HL-60/S4 (cell line): Measurements from ENCODE around the gene FGF11.

Experiments used
- in situ Hi-C: fragments of 300-500 bp; cut with MboI; formaldehyde crosslinking; loops from 2 replicates; pipeline ENCODE4 v1.14.3; 2022; ENCODE audit warnings: low sequenced_read_pairs

Gene FGF11

DNA sequence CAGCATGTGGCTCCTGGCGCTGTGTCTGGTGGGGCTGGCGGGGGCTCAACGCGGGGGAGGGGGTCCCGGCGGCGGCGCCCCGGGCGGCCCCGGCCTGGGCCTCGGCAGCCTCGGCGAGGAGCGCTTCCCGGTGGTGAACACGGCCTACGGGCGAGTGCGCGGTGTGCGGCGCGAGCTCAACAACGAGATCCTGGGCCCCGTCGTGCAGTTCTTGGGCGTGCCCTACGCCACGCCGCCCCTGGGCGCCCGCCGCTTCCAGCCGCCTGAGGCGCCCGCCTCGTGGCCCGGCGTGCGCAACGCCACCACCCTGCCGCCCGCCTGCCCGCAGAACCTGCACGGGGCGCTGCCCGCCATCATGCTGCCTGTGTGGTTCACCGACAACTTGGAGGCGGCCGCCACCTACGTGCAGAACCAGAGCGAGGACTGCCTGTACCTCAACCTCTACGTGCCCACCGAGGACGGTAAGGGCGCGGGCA, 31.0 kb upstream of the FGF11 start:
- in situ Hi-C loops = no loop called here

DNA sequence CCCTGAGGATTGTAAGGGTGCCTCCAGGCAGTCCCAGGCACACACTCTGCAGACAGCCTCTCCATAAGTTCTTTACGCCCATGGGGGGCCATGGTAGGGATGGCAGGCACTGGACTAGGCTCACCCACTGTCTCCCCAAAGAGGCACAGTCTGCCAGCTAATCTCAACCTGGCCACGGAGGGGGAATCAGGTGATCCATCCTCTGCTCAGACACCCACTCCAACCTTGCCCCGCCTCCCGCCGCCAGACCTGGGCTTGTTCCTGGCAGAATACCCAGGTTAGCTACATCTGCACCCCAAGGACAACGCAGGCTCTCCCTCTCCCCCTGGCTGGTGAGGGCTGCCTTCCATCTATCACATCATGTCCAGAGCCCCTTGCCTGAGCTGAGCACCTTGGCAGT, 30.4 kb upstream of the FGF11 start:
- in situ Hi-C loops = no loop called here

DNA sequence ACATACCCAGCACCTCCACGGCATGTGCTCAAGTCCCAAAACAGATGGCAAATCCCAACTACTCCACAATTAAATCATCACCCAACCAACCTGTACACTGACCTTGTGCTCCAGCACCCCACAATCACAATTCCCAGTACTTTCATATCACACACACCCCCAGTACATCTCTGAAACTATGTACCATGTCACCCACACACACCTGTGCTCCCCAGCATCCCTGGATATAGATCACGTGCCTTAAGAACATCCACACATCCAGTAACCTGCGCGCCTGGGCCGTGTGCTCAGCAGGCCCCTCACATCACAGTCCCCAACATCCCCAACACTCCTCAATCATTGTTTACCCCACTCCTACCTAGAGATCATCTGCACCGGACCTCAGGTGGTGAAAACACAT, 29.6 kb upstream of the FGF11 start:
- in situ Hi-C loops = no loop called here

DNA sequence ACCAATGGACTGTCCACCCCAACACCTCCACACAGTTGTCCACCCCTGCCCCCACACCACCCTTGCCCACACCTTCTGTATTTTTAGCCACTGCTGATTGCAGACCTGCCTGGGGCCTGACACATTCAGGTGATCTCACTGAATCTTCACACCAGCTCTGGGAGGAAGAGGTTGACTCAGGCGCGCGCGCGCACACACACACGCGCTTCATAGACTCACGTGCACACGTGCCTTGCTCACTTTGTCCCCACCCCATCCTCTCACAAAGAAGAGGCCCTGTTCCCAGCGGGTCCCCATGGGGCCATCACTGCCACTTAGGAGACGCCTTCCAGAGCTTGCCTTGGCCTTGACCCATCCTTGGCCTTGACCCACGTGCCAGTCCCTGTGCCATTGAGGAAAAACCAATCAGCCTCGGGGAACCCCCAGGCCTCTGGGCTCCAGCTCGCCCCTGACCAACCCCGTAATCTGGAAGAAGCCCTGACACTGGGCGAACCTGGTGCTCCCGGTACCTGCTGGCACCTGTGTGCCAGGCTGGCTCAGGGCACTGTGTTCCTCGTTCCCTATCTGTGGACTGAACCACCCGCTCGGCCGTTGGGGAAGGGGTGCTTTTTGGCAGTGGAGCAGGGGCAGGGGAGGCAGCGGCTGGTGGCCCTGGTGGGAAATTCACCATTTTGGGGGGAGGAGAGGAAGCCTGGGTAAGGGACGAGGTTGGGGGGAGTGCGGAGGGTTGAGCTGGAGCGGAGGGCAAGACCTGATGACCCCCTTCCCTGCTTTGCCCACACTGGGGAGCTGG, 28.5 kb upstream of the FGF11 start:
- in situ Hi-C loops = no loop called here

DNA sequence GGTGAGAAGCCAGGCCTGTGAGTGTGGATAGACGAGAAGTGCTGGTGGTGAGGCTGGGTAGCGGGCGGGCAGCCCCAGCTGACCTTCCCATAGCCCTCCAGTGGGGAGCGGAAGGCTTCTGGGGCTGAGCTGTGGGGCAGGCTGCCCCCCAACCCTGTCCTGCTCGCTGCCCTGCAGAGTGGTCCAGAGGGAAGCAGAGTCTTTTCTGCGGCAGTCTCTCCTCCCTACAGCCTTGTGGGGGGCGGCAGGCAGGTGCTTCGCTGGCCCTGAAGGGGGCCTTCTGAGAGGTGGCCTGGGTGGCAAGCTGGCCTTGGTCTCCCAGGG, 27.9 kb upstream of the FGF11 start:
- in situ Hi-C loops = no loop called here

DNA sequence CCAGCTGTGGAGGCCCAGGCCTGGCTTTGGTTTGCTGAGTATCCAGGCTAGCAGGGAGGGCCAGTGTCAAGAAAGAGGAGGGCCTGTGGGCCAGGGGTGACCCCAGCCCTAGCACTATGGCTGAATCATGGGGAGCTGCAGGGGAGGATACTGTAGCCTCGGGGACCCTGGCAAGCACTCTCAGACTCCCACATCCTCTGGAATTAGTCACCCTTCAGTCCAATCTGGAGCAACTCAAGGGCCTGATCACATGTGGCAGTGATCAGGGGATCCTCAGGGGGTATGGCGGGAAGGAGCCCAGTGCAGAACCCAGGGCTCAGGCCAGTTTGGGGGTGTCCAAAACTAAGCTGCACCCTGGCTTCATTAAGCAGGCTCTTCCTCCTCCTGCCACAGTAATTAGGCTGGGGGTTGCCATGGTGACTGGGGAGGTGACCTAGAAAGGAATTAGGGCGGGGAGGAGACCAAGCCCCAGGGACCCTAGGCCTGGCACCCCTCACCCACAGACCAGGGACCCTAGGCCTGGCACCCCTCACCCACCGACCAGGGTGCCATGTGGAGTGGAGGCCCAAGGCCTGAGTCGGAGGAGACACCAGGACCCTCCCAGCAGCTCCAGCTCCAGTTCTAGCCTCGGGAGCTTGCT, 25.8 kb upstream of the FGF11 start:
- in situ Hi-C loops = no loop called here

DNA sequence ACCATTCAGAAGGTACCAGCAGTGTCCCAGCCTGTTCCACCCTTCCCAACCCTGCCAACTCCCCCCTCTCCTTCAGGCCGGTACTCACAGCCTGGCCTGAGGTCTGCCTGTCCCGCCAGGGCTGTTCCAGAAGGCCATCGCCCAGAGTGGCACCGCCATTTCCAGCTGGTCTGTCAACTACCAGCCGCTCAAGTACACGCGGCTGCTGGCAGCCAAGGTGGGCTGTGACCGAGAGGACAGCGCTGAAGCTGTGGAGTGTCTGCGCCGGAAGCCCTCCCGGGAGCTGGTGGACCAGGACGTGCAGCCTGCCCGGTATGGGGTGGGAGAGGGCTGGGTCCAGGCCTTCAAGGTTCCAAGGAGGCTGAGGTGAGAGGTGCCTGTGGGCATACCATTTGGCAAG, 24.5 kb upstream of the FGF11 start:
- in situ Hi-C loops = no loop called here

DNA sequence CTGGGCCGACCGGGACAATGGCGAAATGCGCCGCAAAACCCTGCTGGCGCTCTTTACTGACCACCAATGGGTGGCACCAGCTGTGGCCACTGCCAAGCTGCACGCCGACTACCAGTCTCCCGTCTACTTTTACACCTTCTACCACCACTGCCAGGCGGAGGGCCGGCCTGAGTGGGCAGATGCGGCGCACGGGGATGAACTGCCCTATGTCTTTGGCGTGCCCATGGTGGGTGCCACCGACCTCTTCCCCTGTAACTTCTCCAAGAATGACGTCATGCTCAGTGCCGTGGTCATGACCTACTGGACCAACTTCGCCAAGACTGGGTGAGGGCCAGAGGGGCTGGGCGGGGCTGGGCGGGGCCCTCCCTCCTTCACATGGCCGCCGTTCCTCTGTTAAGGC, 23.5 kb upstream of the FGF11 start:
- in situ Hi-C loops = no loop called here

DNA sequence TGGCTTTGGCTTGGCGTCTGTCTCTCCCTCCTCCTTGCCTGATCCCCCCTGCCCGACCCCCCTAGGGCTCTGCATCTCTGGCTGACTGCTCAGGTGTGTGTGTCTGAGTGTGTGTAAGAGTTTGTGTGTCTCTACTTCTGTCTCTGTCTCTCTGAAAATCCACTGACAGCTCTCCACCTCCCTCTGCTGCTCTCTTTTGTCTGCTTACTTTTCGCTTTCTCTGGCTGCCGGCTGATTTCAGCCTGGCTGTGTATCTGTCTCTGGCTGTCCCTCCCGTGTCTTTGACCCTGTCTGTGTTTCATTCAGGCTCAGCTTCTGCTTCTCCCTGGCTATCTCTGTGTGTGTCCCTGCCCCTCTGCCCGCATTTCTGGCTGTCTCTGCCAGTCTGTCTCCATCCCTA, 23.0 kb upstream of the FGF11 start:
- in situ Hi-C loops = no loop called here

DNA sequence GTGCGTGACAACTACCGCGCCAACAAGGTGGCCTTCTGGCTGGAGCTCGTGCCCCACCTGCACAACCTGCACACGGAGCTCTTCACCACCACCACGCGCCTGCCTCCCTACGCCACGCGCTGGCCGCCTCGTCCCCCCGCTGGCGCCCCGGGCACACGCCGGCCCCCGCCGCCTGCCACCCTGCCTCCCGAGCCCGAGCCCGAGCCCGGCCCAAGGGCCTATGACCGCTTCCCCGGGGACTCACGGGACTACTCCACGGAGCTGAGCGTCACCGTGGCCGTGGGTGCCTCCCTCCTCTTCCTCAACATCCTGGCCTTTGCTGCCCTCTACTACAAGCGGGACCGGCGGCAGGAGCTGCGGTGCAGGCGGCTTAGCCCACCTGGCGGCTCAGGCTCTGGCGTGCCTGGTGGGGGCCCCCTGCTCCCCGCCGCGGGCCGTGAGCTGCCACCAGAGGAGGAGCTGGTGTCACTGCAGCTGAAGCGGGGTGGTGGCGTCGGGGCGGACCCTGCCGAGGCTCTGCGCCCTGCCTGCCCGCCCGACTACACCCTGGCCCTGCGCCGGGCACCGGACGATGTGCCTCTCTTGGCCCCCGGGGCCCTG, 22.2 kb upstream of the FGF11 start:
- in situ Hi-C loops = no loop called here

DNA sequence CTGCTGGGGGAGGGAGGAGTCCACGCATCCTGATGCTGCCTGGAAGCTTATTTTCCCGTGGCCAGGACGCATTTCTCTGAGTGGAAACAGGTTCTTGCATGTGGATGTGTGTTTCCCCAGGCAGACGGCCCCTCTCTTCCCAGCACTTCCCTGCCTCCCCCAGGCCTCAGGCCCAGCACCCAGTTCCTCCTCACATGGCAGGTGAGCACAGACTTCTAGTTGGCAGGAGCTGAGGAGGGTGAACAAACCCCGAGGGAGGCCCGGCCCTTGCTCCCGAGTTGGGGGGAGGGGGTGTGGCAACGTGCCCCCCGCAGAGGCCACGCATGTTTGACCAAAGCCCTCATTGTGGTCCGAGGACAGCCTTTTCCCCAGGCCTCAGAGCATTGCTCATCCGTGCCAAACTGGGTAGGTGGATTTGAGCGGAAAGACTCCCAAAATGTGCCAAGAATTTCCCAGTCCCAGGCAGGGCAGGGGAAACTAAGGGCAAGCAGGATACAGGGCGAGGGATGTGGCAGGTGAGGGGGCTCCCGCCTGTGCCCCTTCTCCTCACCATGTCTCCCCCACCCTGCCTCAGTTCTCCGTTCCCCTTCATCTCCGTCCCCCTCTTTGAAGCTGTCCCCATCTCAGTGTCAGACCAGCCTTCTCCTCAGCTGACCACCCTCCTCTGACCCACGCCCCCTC, 20.7 kb upstream of the FGF11 start:
- in situ Hi-C loops = no loop called here

DNA sequence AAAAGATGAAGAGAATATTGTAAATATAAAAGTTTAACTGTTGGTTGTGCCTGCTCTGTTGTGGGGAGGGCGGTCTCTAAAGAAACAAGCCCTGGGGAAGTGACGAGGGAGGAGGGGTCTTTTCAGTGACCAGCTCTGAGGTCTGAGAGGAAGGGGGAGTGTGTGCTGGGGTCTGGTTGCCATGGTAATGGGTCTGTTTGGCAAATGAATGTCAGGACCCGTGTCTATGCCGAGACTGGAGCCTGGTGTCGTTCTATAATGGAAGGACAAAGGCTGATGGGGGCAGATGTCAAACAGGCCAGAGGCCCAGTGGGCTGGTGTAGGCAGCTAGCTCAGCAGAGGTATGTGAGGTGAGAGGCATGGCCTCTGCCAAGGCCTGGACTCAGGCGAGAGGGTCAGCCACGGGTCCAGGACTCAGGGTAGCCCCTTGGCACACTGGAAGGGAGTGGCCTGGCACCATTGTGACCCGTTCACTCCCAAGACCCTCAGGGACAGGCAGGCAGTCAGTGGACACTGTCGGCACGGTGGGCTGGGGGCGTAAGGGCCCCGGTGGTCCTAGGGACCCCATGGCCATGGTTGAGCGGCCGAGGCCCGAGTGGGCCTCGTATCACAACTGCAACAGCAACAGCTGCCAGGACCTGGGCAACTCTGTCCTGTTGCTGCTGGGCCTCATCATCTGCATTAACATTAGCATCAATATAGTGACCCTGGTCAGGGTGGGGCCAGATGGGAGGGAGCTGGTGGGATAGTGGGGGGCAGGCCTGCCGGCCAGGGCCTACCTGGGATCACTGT, 19.3 kb upstream of the FGF11 start, which contains the start of gene SPEM1:
Gene SPEM1, plus strand, starts transcription at position 506 of the 792 bp plus-strand sequence. Its CDS starts 61 bp downstream, at position 567.
- in situ Hi-C loops = no loop called here

DNA sequence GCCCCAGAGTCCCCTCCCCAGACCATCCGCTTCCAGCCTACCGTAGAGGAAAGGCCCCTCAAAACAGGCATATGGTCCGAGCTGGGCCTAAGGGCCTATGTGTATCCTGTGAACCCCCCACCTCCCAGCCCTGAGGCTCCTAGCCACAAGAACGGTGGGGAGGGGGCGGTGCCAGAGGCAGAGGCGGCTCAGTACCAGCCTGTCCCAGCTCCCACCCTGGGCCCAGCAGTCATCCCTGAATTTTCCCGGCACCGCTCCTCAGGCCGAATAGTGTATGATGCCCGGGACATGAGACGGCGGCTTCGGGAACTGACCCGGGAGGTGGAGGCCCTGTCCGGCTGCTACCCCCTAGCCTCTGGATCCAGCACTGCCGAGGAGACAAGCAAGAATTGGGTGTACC, 18.1 kb upstream of the FGF11 start:
- in situ Hi-C loops = no loop called here

DNA sequence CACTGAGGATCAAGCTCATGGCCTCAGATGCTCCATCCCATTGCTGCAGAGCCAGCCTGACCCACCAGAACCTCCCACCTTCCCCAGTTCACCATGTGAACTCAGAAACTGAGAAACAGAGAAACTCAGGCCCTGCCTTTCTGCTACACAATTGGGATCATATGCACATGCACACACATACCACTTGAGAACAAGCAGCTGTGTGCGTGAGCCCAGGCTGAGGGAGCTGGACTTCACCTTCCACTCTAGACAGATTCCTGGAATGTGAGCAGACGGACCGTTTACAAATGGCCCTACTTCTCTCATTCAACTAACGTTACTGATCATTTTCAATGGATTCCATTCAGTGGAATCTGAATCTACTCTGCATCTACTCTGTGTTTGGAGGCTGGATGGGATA, 15.6 kb upstream of the FGF11 start:
- in situ Hi-C loops = no loop called here

DNA sequence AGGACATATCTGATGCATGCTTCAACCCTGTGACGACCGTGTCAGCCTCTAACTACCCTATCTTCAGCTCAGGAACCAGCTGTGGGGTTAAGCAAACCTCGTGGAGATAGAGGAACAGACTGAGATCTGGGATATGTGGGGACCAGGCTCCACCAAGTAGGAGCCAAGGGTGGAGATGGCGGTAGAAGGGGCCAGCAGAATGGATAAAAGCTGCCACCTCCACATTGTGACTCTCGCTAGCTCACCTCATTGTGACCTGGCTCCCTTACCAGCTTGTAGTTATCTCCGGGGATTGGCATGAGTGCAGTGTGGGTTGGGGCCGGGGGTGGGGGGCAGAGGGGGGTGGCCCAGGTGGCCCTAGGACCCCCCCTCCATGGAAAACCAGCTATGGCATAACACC, 14.0 kb upstream of the FGF11 start, which contains the start of gene SPEM2:
Gene SPEM2, plus strand, starts transcription at position 301 of the 400 bp plus-strand sequence. Its CDS starts 73 bp downstream, at position 374.
- in situ Hi-C loops = no loop called here

DNA sequence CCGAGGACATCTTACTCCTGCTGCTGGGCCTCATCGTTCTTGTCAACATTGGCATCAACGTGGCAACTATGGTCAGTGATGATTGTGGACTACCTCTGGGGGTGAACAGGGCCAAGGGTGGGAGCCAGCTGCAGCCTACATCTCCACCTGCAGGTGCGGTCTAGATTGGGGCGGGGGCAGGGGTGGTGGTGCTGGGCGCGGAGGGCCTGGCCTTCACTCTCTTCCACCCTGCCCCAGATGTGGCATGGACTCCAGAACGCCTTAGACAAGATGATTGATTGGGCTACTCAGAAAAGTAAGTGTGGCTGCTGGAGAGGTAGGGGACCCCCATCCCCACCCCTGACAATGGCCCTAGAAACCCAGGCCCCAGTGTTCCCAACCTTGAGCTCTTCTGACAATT, 13.6 kb upstream of the FGF11 start:
- in situ Hi-C loops = no loop called here

DNA sequence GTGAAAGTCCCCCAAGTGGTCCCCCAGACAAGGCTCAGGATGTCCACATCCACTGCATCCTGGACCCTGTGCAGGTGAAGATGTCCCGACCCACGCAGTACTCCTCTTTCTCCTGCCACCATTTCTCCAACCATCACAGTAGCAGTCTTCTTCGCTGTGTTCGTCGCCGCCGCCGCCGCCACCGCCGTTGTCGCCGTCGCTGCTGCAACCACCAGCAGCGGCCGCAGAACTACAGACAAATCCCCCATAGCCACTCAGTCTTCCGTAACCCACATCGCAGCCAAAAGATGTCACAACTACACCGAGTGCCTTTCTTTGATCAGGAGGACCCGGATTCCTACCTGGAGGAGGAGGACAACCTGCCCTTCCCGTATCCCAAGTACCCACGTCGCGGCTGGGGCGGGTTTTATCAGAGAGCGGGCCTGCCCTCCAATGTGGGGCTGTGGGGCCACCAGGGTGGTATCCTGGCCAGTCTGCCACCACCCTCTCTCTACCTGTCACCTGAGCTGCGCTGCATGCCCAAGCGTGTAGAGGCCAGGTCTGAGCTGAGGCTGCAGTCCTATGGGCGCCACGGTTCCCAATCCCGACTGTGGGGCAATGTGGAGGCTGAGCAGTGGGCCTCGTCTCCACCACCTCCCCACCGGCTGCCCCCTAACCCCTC, 13.0 kb upstream of the FGF11 start:
- in situ Hi-C loops = no loop called here

DNA sequence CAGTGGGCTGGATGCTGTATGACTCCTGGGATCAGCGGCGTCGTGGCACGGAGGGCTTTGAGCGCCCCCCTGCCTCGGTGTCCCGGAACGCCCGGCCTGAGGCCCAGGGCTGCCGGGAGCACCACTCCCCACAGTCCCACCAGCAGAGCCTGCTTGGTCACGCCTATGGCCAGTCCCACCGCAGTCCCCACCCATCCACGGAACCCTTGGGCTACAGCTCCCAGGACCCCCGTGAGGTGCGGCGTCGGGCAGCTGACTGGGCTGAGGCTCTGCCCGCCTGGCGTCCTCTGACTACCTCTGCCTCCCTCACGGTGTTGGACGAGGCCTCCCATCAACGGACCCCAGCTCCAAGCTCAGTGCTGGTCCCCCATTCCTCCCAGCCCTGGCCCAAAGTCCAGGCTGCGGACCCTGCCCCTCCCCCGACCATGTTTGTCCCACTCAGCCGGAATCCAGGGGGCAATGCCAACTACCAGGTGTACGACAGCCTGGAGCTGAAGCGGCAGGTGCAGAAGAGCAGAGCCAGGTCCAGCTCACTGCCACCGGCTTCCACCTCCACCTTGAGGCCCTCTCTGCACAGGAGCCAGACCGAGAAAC, 12.3 kb upstream of the FGF11 start:
- in situ Hi-C loops = no loop called here

DNA sequence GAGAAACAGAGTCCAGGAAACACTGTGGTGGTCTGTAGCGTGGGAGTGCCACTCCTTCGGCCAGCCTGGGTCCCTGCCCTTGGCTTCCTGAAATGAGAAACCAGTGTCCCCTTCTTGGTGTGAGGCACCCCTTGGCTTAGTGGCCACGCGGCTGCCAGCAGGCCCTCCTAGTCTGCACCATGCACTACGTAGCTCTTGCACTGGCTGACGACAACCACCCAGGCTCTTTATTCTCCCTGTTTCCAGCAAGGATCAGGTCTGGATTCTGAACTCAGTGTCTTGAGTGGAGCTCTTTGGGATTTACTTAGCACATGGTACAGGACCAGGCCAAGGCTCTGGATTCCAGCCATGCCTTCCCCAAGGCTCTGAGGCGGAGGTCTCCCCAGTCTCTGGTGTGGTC, 11.8 kb upstream of the FGF11 start:
- in situ Hi-C loops = no loop called here

DNA sequence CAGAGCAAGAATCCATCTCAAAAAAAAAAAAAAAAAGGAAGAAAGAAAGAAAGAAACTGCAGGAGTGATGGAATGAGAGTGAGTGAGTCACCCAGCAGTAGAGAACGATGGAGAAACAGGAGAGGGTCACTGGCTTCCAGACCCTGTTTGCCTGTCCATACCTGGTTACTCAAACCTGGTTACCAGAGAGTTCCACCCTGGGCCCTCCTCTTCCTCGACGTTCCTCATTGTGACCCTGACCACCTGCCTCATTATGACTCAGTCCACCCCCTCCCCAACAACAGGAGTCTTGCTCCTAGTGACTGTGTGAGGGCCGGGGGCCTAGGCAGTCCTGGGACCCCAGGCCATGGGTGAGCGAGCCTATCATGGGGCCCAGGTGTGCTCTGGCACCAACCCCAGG, 10.8 kb upstream of the FGF11 start, which contains the start of gene SPEM3:
Gene SPEM3, plus strand, starts transcription at position 301 of the 400 bp plus-strand sequence. Its CDS starts 46 bp downstream, at position 347.
- in situ Hi-C loops = no loop called here
